Measurements from ENCODE around the gene XCR1. TPM values are rescaled to one million over a fixed set of nuclear protein-coding genes. Genes with fewer than 3 reads are reported as not detected.
"Not testable (repeated sequence)": the region's sequence is repeated elsewhere in the genome, so short reads cannot be mapped to it uniquely, and the experiment has no call there.

XCR1 gene
- total and polyA plus RNA-seq, 4 donors: 0.04 to 1.1 (median 0.31) TPM

DNA sequence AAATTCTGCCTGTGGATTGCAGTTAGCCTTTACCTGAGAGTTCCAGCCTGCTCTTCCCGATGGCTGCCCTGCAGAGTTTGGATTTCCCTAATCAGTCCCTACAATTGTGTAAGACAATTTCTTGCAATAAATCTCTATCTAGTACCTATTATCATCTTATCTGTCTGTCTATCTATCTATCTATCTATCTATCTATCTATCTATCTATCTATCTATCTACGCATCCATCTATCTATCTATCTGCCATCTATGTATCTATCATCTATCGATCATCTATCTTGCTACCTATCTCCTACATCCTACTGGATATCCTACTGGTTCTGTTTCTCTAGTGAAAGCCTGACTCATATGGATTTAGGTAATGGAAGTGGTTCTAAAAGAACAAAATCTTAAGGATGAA, 30.4 kb upstream of the XCR1 start:
- Histone ChIP-seq H3K36me3 (ENCODE audit: control insufficient read depth in 4 of 4, insufficient read depth in 4 of 4, low read length in 4 of 4) (no peaks in the 10 kb centered on the region), H3K9ac (ENCODE audit: insufficient read depth in 1 of 2, low read length in 2 of 2) (no peak overlapping the region), H3K27me3 (ENCODE audit: control insufficient read depth in 3 of 3, insufficient read depth in 3 of 3, low read length in 2 of 3) (no peaks in the 10 kb centered on the region), H3K4me3 (no peak overlapping the region), H3K27ac (ENCODE audit: low read depth in 1 of 2, low read length in 1 of 2) (no peak overlapping the region), H3K9me3 (ENCODE audit: control insufficient read depth in 4 of 4, insufficient read depth in 3 of 4, low read length in 3 of 4) (no peaks in the 10 kb centered on the region), H3K4me1 (ENCODE audit: control insufficient read depth in 5 of 5, insufficient read depth in 5 of 5, low read length in 5 of 5) (peaks cover 0 to 2% (median 0%) of the 10 kb centered on the region in 5 donors)
- WGBS, 2 donors: 95 to 99% methylated on average over 2 to 3 of the region's 3 CpGs
- TF ChIP-seq, protein P1, sequence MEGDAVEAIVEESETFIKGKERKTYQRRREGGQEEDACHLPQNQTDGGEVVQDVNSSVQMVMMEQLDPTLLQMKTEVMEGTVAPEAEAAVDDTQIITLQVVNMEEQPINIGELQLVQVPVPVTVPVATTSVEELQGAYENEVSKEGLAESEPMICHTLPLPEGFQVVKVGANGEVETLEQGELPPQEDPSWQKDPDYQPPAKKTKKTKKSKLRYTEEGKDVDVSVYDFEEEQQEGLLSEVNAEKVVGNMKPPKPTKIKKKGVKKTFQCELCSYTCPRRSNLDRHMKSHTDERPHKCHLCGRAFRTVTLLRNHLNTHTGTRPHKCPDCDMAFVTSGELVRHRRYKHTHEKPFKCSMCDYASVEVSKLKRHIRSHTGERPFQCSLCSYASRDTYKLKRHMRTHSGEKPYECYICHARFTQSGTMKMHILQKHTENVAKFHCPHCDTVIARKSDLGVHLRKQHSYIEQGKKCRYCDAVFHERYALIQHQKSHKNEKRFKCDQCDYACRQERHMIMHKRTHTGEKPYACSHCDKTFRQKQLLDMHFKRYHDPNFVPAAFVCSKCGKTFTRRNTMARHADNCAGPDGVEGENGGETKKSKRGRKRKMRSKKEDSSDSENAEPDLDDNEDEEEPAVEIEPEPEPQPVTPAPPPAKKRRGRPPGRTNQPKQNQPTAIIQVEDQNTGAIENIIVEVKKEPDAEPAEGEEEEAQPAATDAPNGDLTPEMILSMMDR (IDR thresholded peaks at IDR 0.05; ENCODE audit: control extremely low read depth, extremely low read depth): no peak
- DNase-seq (no peak), ATAC-seq (ENCODE audit: insufficient read depth, low FRiP score) (no peak)

DNA sequence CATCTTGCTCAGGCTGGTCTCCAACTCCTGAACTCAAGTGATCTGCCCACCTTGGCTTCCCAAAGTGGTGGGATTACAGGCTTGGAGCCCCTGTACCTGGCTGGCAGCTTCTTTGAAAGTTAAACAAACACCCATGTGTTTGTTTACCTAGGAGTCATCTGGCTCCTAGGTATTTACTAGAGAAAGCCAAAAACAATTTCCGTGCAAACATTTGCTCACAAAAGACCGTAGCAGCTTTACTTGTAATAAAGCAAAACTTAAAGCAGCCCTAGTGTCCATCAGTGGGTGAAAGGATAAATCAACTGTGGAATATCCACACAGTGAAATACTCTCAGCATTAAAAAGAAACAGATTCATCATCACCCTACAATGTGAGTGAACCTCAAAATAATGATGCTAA, 29.4 kb upstream of the XCR1 start:
- H3K9ac ChIP-seq (ENCODE audit: insufficient read depth in 1 of 2, low read length in 2 of 2): no peak overlapping the region
- no peak overlapping the region for H3K4me3 ChIP-seq
- DNase-seq: no peak
- H3K27ac ChIP-seq (ENCODE audit: low read depth in 1 of 2, low read length in 1 of 2): no peak overlapping the region
- TF ChIP-seq, protein P1 (IDR thresholded peaks at IDR 0.05; ENCODE audit: control extremely low read depth, extremely low read depth): no peak
- H3K9me3 ChIP-seq (ENCODE audit: control insufficient read depth in 4 of 4, insufficient read depth in 3 of 4, low read length in 3 of 4): no peaks in the 10 kb centered on the region
- H3K27me3 ChIP-seq (ENCODE audit: control insufficient read depth in 3 of 3, insufficient read depth in 3 of 3, low read length in 2 of 3): no peaks in the 10 kb centered on the region
- H3K4me1 ChIP-seq (ENCODE audit: control insufficient read depth in 5 of 5, insufficient read depth in 5 of 5, low read length in 5 of 5): peaks cover 0 to 2% (median 0%) of the 10 kb centered on the region in 5 donors
- WGBS, 2 donors: 86 to 90% methylated on average over 2 of the region's 2 CpGs
- H3K36me3 ChIP-seq (ENCODE audit: control insufficient read depth in 4 of 4, insufficient read depth in 4 of 4, low read length in 4 of 4): no peaks in the 10 kb centered on the region
- no peak for ATAC-seq (ENCODE audit: insufficient read depth, low FRiP score)

DNA sequence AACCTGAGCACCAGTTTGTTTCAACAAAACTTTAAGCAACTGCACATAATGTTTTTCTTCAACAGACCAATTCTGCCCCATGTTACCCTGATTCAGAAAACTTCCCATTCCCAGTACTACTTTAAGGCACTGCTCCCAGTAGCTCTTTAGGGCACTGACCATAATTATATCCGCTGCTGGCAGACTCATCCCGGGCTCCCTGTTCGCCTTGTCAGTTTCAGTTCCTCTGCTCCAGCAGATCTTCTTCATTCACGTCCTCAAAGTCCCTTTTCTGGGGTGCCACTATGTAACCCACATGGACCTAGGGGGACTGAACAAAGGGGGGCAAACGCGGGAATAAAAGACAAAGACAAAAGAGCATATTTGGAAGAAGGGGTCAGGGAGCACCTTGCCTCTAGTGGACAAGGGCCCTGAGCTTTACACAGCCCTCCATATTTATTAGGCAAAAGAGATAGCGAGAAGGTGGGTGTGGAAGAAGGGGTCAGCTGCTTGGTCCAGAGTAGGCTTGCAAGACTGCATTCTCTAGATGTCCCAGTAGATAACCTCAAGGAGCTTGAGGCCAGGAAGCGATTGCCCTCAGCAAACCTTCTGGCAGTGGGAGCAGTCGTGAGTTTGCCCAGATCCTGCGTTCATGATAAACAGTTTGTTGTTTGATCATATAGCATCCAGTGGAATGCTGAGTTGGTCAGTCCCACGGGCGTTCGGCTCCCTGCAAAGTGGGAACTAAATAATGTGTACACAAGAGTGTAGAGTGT, 26.7 kb upstream of the XCR1 start:
- ATAC-seq (ENCODE audit: insufficient read depth, low FRiP score); H3K4me3 ChIP-seq; H3K9me3 ChIP-seq (ENCODE audit: control insufficient read depth in 4 of 4, insufficient read depth in 3 of 4, low read length in 3 of 4); H3K27ac ChIP-seq (ENCODE audit: low read depth in 1 of 2, low read length in 1 of 2); H3K36me3 ChIP-seq (ENCODE audit: control insufficient read depth in 4 of 4, insufficient read depth in 4 of 4, low read length in 4 of 4); H3K4me1 ChIP-seq (ENCODE audit: control insufficient read depth in 5 of 5, insufficient read depth in 5 of 5, low read length in 5 of 5); DNase-seq; H3K27me3 ChIP-seq (ENCODE audit: control insufficient read depth in 3 of 3, insufficient read depth in 3 of 3, low read length in 2 of 3); H3K9ac ChIP-seq (ENCODE audit: insufficient read depth in 1 of 2, low read length in 2 of 2): not testable (repeated sequence)
- WGBS, 2 donors: 75 to 85% methylated on average over 13 of the region's 13 CpGs

DNA sequence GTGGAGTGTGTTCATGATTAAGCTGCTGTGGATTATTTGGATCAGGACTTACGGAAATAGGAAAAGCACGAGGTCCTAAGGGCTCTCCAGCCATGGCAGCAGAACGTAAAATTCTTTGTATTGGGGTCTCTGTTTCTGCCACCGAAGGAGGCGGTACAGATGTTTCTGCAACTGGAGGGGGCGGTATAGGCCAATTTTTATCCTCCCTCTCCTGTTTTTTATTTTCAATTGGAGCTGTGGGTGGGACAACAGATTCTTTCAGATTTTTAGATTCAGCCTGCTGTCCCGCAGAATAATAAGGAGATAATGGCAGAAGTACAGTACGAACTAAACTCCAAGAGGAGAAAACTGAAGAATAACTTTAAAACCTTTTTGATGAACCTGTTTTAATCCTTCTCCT, 26.0 kb upstream of the XCR1 start:
- not testable (repeated sequence) for H3K27ac ChIP-seq (ENCODE audit: low read depth in 1 of 2, low read length in 1 of 2); H3K9ac ChIP-seq (ENCODE audit: insufficient read depth in 1 of 2, low read length in 2 of 2); H3K9me3 ChIP-seq (ENCODE audit: control insufficient read depth in 4 of 4, insufficient read depth in 3 of 4, low read length in 3 of 4); H3K4me1 ChIP-seq (ENCODE audit: control insufficient read depth in 5 of 5, insufficient read depth in 5 of 5, low read length in 5 of 5); ATAC-seq (ENCODE audit: insufficient read depth, low FRiP score); H3K4me3 ChIP-seq; H3K27me3 ChIP-seq (ENCODE audit: control insufficient read depth in 3 of 3, insufficient read depth in 3 of 3, low read length in 2 of 3); H3K36me3 ChIP-seq (ENCODE audit: control insufficient read depth in 4 of 4, insufficient read depth in 4 of 4, low read length in 4 of 4)
- peak in 1 of 3 donors; percentile 46 for DNase-seq
- 77 to 80% methylated on average over 5 to 8 of the region's 8 CpGs for WGBS, 2 donors

Measured in lung (tissue), 12 donors.